ENCODE results near the gene TRAPPC4.

Gene TRAPPC4

DNA sequence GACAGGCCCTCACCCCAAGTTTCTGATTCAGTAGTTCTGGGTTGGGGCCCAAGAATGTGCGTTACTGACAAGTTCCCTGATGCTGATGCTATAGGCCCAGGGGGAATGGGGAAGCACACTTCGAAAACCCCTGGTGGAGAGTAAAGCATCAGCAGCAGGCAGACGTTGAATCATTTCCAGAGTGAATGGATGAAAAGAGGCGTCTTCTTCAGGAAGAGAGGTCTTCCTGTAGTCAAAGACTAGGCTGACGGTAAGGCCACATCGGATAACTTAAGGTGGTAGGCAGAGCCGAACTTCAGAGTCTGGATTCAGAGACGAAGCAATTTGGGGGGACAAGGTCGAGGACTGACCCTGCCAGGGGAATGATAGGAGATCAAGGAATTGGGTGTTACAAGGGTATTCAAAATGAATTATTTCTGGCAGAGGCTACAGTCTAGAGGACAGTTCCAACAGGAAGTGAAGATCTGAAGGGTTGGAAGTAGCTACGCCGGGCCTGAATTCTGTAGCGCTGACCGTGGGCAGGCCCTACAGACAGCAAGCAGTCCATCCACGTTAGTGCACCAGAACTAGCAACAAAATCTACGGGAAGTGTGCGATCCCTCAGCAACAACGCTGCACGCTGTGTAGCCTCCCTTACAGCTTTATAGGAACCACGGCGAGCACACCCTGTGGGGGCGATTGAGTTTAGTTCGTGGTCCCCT is 21.5 kb upstream of the TRAPPC4 start:
- Histone ChIP-seq H3K4me1 (ENCODE audit: control insufficient read depth, insufficient read depth, low read length) (peaks cover 9% of the 10 kb centered on the region), H3K27ac (ENCODE audit: low read depth, low read length) (peak overlapping the region; percentile 86), H3K9ac (ENCODE audit: low read length) (peak overlapping the region; percentile 7), H3K4me3 (ENCODE audit: low read length) (peak overlapping the region; percentile 81), H3K36me3 (ENCODE audit: control insufficient read depth, insufficient read depth, low read length) (peaks cover 4% of the 10 kb centered on the region), H3K27me3 (ENCODE audit: control insufficient read depth, insufficient read depth, low read length) (no peaks in the 10 kb centered on the region)

DNA sequence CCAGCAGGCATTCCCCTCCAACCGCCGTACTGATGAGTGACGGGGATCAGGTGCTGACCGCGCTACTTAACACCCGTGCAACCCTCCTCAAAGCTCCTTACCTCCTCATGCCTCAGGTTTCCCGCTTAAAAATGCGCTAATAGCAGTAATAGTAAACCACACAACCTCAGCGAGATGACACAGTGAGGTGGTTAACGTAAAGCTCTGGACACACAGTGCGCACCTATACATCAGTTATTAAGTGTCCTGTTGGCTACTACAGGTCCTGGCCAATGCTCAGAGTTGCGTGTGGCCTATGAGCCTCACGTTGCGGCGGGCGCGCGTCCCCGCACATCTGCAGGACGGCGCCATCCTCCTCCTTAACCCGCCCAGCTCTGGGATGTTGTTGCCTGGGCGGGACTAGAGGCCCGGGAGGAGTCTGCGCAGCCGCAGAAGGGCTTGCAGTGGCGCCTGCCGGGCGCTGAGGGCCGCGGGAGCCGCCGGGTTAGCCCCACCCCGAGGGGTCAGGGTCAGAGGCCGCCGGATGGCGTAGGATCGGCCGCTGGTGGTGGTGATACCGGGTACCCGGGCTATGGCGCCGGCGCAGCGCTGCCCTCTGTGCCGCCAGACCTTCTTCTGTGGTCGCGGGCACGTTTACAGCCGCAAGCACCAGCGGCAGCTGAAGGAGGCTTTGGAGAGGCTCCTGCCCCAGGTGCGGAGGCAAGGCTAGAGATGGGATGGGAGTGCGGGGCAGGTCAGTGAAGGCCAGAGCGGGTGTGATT is 20.8 kb upstream of the TRAPPC4 start, which contains the start of gene CENATAC:
Gene CENATAC (plus strand): TSS at position 512 of the 761 bp plus-strand sequence. CDS start 60 bp downstream, at position 572.
- H3K27ac ChIP-seq (ENCODE audit: low read depth, low read length): peak within 1 kb of the TSS; percentile 86
- H3K4me3 ChIP-seq (ENCODE audit: low read length): peak within 1 kb of the TSS; percentile 81
- H3K27me3 ChIP-seq (ENCODE audit: control insufficient read depth, insufficient read depth, low read length): no peaks in the 10 kb centered on the region
- peak within 1 kb of the TSS; percentile 95 for H3K9ac ChIP-seq (ENCODE audit: low read length)
- peaks cover 9% of the 10 kb centered on the region for H3K4me1 ChIP-seq (ENCODE audit: control insufficient read depth, insufficient read depth, low read length)
- peaks cover 4% of the 10 kb centered on the region for H3K36me3 ChIP-seq (ENCODE audit: control insufficient read depth, insufficient read depth, low read length)

DNA sequence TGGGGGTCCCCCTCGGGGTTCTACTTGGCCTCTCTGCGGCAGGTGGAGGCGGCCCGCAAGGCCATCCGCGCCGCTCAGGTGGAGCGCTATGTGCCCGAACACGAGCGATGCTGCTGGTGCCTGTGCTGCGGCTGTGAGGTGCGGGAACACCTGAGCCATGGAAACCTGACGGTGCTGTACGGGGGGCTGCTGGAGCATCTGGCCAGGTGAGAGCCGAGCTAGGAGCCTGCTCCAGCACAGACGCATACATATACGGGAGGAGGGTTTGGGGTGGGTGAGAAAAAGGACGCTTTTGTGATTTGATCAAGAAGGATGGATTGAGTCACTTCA is 20.2 kb upstream of the TRAPPC4 start:
- H3K27ac ChIP-seq (ENCODE audit: low read depth, low read length): peak overlapping the region; percentile 86

DNA sequence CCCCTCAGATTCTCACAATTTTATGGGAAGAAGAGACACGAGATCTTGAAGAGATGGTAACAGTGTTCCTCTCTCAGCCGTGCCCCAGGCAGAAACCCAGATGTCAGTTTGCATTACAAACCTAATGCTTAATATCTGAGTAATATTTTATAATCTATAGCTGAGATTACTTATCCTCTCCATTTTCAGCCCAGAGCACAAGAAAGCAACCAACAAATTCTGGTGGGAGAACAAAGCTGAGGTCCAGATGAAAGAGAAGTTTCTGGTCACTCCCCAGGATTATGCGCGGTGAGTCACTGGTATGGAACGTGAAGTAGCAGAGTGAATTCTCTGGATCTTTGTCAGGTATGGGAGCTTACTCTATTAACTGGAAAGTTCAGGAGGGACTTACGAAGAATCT is 19.7 kb upstream of the TRAPPC4 start:
- H3K4me1 ChIP-seq (ENCODE audit: control insufficient read depth, insufficient read depth, low read length): peaks cover 9% of the 10 kb centered on the region
- H3K9ac ChIP-seq (ENCODE audit: low read length): no peak overlapping the region
- H3K27me3 ChIP-seq (ENCODE audit: control insufficient read depth, insufficient read depth, low read length): no peaks in the 10 kb centered on the region
- peak overlapping the region; percentile 81 for H3K4me3 ChIP-seq (ENCODE audit: low read length)
- H3K36me3 ChIP-seq (ENCODE audit: control insufficient read depth, insufficient read depth, low read length): peaks cover 4% of the 10 kb centered on the region
- peak overlapping the region; percentile 86 for H3K27ac ChIP-seq (ENCODE audit: low read depth, low read length)

More for the DNA sequence above, 20.2 kb upstream of the TRAPPC4 start:
- peak overlapping the region; percentile 81 for H3K4me3 ChIP-seq (ENCODE audit: low read length)
- H3K27me3 ChIP-seq (ENCODE audit: control insufficient read depth, insufficient read depth, low read length): no peaks in the 10 kb centered on the region
- H3K9ac ChIP-seq (ENCODE audit: low read length): peak overlapping the region; percentile 95
- H3K4me1 ChIP-seq (ENCODE audit: control insufficient read depth, insufficient read depth, low read length): peaks cover 9% of the 10 kb centered on the region
- H3K36me3 ChIP-seq (ENCODE audit: control insufficient read depth, insufficient read depth, low read length): peaks cover 4% of the 10 kb centered on the region

DNA sequence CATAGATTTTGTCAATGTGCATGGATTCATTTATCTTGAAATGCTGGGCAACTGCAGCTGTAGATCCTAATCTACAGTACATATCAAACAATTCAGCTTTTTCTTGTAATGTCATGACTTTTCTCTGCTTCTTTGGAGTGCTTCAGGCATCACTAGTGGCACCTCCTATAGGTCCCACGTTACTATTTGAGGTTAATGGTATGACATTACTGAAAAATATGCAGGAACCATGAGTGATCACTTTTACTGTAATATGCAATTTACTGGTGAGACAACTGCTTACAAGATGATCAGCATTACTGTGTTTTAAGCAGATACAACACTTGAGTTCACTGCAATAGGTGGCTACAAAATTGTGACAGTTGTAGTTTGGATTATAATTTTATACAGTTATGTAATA is 17.7 kb upstream of the TRAPPC4 start:
- Histone ChIP-seq H3K4me1 (ENCODE audit: control insufficient read depth, insufficient read depth, low read length) (peaks cover 9% of the 10 kb centered on the region), H3K27me3 (ENCODE audit: control insufficient read depth, insufficient read depth, low read length) (no peaks in the 10 kb centered on the region), H3K36me3 (ENCODE audit: control insufficient read depth, insufficient read depth, low read length) (peaks cover 4% of the 10 kb centered on the region), H3K27ac (ENCODE audit: low read depth, low read length) (no peak overlapping the region), H3K4me3 (ENCODE audit: low read length) (no peak overlapping the region), H3K9ac (ENCODE audit: low read length) (no peak overlapping the region)

DNA sequence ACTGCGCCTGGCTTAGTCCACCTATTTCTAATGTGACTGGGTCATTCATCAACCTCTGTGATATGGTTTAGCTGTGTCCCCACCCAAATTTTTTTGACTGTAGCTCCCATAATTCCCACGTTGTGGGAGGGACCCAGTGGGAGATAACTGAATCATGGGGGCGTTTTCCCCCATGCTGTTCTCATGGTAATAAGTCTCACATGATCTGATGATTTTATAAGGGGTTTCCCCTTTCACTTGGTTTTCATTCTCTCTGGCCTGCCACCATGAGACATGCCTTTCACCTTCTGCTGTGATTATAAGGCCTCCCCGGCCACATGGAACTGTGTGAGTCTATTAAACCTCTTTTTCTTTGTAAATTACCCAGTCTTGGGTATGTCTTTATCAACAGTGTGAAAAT is 11.9 kb upstream of the TRAPPC4 start:
- H3K4me3 ChIP-seq (ENCODE audit: low read length): no peak overlapping the region
- H3K9ac ChIP-seq (ENCODE audit: low read length): no peak overlapping the region
- H3K36me3 ChIP-seq (ENCODE audit: control insufficient read depth, insufficient read depth, low read length): peaks cover 6% of the 10 kb centered on the region
- no peaks in the 10 kb centered on the region for H3K27me3 ChIP-seq (ENCODE audit: control insufficient read depth, insufficient read depth, low read length)
- H3K4me1 ChIP-seq (ENCODE audit: control insufficient read depth, insufficient read depth, low read length): no peaks in the 10 kb centered on the region
- H3K27ac ChIP-seq (ENCODE audit: low read depth, low read length): no peak overlapping the region

DNA sequence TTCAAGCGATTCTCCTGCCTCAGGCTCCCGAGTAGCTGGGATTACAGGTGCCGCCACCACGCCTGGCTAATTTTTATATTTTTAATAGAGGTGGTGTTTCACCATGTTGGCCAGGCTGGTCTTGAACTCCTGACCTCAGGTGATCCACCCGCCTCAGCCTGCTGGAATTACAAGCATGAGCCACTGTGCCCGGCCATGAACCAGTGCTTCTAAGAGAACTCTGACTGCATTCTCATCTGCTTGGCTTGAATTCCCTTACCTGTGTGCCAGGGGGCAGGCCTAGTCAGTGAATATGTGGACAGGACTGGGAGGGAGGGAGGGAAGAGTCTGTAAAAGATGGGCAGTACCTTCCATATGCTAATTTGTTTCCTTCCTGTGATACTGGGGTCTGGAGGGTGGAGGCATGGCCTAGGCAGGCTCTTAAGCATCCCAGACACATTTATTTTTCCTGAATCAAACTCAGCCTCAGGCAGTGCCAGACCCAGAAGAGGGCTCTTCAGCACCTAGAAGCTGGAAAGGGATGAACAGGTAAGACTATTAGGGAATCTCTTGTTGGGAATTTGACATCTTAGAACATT is 7.0 kb upstream of the TRAPPC4 start:
- no peak overlapping the region for H3K9ac ChIP-seq (ENCODE audit: low read length)
- H3K36me3 ChIP-seq (ENCODE audit: control insufficient read depth, insufficient read depth, low read length): peaks cover 34% of the 10 kb centered on the region
- no peak overlapping the region for H3K4me3 ChIP-seq (ENCODE audit: low read length)
- no peak overlapping the region for H3K27ac ChIP-seq (ENCODE audit: low read depth, low read length)
- H3K27me3 ChIP-seq (ENCODE audit: control insufficient read depth, insufficient read depth, low read length): no peaks in the 10 kb centered on the region
- H3K4me1 ChIP-seq (ENCODE audit: control insufficient read depth, insufficient read depth, low read length): no peaks in the 10 kb centered on the region

DNA sequence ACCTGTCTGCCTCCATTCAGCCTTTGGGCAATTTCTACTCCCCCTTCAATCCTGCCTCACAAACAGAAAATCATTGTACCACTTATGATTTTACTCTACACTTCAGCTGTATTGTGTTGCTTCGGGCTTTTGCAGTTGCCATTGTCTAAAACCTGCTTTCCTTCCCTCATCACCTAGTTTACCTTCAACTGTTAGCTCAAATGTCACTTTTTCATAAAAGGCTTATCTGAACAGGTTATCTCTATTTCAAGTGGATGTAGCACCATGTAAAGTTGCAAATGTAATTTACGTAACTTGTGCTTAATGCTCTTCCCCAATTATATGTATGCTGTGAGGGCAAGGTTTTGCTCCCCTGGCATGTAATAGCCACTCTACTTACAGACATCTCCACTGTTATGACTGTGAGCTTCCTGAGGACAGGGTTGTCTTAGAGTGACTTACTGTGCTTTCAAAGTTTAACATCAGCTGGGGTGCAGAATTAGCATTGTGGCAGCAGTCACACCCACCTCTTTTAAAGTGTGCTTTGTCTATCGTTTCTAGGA is 5.9 kb upstream of the TRAPPC4 start:
- no peak overlapping the region for H3K27ac ChIP-seq (ENCODE audit: low read depth, low read length)
- no peak overlapping the region for H3K4me3 ChIP-seq (ENCODE audit: low read length)
- H3K4me1 ChIP-seq (ENCODE audit: control insufficient read depth, insufficient read depth, low read length): peaks cover 8% of the 10 kb centered on the region
- no peak overlapping the region for H3K9ac ChIP-seq (ENCODE audit: low read length)
- H3K27me3 ChIP-seq (ENCODE audit: control insufficient read depth, insufficient read depth, low read length): no peaks in the 10 kb centered on the region
- peaks cover 34% of the 10 kb centered on the region for H3K36me3 ChIP-seq (ENCODE audit: control insufficient read depth, insufficient read depth, low read length)

DNA sequence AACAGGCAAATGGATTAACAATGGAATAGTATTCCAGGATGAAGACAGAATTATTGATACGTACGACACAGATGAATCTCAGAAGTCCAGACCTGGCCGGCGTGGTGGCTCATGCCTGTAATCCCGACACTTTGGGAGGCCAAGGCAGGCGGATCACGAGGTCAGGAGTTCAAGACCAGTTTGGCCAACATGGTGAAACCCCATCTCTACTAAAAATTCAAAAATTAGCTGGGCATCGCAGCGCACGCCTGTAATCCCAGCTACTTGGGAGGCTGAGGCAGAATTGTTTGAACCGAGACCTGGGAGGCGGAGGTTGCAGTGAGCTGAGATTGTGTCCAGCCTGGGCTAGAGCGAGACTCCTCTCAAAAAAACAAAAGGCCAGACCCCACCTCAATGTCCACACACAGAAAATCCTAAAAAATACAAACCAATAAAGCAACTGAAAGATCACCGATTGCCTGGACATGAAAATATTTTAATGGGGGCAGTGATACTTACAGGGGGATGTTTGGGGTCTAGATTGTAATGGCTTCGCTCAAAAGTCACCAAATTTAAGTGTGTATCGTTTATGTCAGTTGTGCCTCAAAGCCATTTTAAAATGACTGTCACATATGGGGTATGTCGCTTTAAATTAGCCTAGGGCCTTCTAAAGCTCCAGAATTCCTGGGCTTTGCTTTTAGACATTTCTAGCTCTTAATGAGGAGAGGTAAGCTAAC is 4.2 kb upstream of the TRAPPC4 start:
- H3K4me3 ChIP-seq (ENCODE audit: low read length): no peak overlapping the region
- H3K27ac ChIP-seq (ENCODE audit: low read depth, low read length): no peak overlapping the region
- no peak overlapping the region for H3K9ac ChIP-seq (ENCODE audit: low read length)
- peaks cover 34% of the 10 kb centered on the region for H3K36me3 ChIP-seq (ENCODE audit: control insufficient read depth, insufficient read depth, low read length)
- H3K4me1 ChIP-seq (ENCODE audit: control insufficient read depth, insufficient read depth, low read length): peaks cover 8% of the 10 kb centered on the region
- no peaks in the 10 kb centered on the region for H3K27me3 ChIP-seq (ENCODE audit: control insufficient read depth, insufficient read depth, low read length)

DNA sequence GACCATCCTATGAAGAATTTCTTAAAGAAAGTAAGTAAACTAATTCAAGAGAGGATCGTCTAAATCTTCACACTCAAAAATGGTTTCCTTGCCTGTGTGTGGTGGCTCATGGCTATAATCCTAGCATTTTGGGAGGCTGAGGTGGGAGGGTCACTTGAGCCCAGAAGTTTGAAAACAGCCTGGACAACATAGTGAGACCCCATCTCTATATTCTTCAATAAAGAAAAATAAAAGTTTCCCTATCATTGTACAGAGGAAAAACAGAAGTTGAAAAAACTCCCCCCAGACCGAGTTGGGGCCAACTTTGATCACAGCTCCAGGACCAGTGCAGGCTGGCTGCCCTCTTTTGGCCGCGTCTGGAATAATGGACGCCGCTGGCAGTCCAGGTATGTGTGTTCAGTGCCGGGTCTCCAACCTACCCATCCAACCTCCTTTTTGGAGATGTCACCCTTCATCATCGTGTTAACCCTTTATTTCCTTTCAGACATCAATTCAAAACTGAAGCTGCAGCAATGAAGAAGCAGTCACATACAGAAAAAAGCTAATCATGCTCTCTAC is 3.4 kb upstream of the TRAPPC4 start:
- H3K27ac ChIP-seq (ENCODE audit: low read depth, low read length): no peak overlapping the region
- H3K4me3 ChIP-seq (ENCODE audit: low read length): no peak overlapping the region
- H3K4me1 ChIP-seq (ENCODE audit: control insufficient read depth, insufficient read depth, low read length): peaks cover 8% of the 10 kb centered on the region
- H3K27me3 ChIP-seq (ENCODE audit: control insufficient read depth, insufficient read depth, low read length): no peaks in the 10 kb centered on the region
- peaks cover 31% of the 10 kb centered on the region for H3K36me3 ChIP-seq (ENCODE audit: control insufficient read depth, insufficient read depth, low read length)
- no peak overlapping the region for H3K9ac ChIP-seq (ENCODE audit: low read length)

DNA sequence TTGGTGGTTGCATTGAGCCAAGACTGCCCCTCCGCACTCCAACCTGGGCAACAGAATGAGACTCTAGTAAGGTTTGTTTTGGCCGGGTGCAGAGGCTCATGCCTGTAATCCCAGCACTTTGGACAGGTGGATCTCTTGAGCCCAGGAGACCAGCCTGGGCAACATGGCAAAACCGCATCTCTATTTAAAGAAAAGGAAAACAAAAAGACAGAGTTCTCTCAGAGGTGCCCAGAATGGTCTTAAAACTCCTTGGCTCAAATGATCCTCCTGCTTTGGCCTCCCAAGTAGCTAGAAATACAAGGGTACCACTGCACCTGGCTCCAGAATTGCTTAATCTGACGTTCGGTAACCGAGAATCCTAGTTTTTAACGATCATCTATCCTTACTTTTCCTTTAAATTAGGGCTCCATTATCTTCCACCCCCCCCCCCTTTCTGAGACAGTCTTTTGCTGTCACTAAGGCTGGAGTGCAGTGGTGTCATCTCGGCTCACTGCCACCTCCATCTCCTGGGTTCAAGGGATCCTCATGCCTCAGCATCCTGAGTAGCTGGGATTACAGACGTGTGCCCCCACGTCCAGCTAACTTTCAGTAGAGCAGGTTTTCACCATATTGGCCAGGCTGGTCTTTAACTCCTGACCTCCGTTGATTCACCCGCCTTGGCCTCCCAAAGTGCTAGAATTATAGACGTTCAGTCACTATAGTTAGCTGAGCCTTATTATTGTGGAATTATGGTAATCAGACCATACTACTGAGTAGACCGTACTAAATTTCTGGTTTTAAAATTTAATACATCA is 2.2 kb upstream of the TRAPPC4 start:
- H3K36me3 ChIP-seq (ENCODE audit: control insufficient read depth, insufficient read depth, low read length): peaks cover 27% of the 10 kb centered on the region
- H3K9ac ChIP-seq (ENCODE audit: low read length): no peak overlapping the region
- no peak overlapping the region for H3K27ac ChIP-seq (ENCODE audit: low read depth, low read length)
- H3K4me3 ChIP-seq (ENCODE audit: low read length): no peak overlapping the region
- H3K4me1 ChIP-seq (ENCODE audit: control insufficient read depth, insufficient read depth, low read length): peaks cover 8% of the 10 kb centered on the region
- no peaks in the 10 kb centered on the region for H3K27me3 ChIP-seq (ENCODE audit: control insufficient read depth, insufficient read depth, low read length)
